Stimulated activated CD4-positive, alpha-beta T cell treated with anti-CD3 and anti-CD28 coated beads, Interleukin-12 subunit alpha, Interleukin-12 subunit beta, amount 100 ng/mL, for 4 hours (primary cell): Measurements from ENCODE around the gene GLIPR1.
"Not testable (repeated sequence)": the region's sequence is repeated elsewhere in the genome, so short reads cannot be mapped to it uniquely, and the experiment has no call there.

Experiments
- DNase-seq: peaks from one replicate; pipeline ENCODE4 v3.0.0-alpha.2; 2020

The GLIPR1 gene

DNA sequence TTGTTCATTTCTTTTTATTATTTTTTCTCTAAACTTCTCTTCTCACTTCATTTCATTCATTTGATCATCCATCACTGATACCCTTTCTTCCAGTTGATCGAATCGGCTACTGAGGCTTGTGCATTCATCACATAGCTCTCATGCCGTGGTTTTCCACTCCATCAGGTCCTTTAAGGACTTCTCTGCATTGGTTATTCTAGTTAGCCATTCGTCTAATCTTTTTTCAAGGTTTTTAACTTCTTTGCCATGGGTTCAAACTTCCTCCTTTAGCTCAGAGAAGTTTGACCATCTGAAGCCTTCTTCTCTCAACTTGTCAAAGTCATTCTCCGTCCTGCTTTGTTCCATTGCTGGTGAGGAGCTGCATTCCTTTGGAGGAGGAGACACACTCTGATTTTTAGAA, 41.6 kb downstream of the GLIPR1 start:
- not testable (repeated sequence) for DNase-seq

DNA sequence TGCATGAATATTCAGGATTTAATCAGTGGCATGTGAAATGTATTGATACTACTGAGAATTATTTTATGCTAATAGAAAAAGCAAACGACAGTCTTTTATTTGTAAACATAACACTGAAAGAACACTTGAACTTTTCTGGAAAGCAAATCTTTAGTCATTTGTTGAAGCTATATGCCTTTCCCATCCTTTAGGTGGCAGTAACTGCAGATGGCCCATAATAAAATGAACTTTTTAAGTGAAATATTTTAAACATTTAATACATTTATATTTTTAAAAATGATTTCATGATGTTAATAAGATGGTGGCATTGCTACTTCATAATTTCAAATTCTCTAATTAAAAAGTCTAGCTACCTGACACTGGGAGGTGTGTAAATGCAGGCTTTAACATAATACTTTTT, 44.7 kb downstream of the GLIPR1 start:
- DNase-seq = no peak

GRCh38 chr12:75526655-75527511, 46.3 kb downstream of the GLIPR1 start:
- no peak for DNase-seq

DNA sequence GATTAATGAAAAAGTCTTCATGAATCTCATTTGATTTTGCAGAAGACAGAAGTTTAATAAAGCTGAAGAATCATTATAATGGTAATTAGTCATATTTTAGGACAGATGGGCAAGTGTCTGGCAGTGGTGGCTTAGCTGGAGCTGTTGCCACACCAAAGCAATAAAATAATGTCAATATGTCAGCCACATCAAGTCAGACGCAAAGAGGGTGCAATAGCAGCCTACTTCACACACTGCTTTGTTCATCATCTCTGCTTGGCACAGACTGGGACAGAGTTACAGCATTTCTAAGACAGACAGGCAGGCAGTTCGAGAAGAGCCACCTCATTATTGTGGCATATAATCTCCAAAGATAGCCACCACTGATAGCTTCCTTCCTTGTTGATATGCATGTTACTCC, 47.7 kb downstream of the GLIPR1 start:
- no peak for DNase-seq

- DNase-seq = no peak
Observed at GRCh38 chr12:75528692-75529091, 48.1 kb downstream of the GLIPR1 start.

DNA sequence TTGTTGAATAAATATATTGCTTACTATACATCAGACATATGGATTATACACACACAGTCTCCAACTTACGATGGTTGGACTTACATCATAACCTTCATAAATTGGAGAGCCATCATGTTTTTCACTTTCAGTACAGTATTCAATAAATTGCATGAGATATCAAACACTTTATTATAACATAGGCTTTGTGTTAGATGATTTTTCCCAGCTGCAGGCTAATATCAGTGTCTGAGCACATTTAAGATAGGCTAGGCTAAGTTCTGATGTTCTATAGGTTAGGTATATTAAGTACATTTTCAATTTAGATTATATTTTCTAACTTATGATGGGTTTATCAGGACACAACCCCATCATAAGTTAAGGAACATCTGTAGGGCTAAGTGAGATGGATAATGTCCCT, 48.8 kb downstream of the GLIPR1 start:
- DNase-seq = no peak

DNA sequence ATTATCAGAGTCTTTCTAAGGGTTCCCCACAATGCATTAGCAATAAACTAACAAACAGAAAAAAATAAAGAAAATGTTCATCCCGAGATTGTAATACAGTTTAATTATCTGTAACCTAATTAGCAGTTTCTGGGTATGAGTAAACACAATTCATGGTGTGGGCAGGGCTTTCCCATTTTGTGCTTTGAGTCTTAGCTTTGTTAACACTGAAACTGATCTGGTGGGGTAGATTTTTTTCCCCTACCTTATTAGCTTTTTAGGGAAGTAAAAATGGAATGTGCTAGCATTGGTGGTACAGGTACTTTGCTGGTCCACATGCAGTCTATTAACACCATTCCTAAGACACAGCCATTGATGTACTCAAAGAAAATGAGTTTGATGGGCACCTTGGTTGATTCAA, 49.3 kb downstream of the GLIPR1 start:
- no peak for DNase-seq

- no peak for DNase-seq
Observed at GRCh38 chr12:75533239-75533638, 52.7 kb downstream of the GLIPR1 start.

GRCh38 chr12:75539889-75540288, 59.3 kb downstream of the GLIPR1 start:
- no peak for DNase-seq

GRCh38 chr12:75542942-75543341, 62.4 kb downstream of the GLIPR1 start:
- no peak for DNase-seq

DNA sequence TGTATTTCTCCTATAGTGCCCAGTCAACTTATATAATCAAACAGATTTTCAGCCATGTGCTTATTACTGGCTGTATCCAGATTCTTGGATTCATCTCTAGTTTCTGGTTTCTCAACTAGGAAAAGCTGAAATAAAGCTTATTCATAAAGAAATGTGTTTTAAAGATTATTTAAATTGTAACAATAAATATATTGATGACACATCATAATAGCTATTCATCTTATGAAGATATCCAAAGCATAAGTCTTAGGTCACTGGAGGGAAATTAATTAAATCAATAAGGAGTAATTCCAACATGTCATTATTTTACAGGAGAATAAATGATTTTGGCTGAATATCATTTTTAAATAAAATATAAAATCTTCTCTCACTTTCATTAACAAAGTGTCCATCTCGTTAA, 63.0 kb downstream of the GLIPR1 start:
- no peak for DNase-seq

DNA sequence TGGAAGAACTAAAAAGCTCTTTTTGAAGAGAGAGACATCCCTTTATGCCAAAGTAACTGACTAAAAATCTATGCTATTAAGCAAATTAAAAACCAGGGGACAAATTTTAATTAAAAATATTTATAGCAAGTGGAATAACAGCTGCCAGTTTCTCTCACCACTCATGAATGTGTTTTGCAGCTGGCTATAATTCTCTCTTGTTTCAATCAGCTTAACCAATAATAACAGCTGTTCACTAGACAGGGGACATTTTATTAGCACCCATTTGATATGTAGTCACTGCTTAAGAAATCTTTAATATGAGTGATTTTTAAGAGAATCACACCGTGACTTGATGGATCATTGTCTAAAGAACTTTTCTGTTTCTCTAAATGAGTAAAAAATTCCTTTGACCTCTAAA, 65.1 kb downstream of the GLIPR1 start:
- no peak for DNase-seq

GRCh38 chr12:75548879-75549278, 68.3 kb downstream of the GLIPR1 start:
- no peak for DNase-seq

GRCh38 chr12:75549989-75550388, 69.4 kb downstream of the GLIPR1 start:
- no peak for DNase-seq

DNA sequence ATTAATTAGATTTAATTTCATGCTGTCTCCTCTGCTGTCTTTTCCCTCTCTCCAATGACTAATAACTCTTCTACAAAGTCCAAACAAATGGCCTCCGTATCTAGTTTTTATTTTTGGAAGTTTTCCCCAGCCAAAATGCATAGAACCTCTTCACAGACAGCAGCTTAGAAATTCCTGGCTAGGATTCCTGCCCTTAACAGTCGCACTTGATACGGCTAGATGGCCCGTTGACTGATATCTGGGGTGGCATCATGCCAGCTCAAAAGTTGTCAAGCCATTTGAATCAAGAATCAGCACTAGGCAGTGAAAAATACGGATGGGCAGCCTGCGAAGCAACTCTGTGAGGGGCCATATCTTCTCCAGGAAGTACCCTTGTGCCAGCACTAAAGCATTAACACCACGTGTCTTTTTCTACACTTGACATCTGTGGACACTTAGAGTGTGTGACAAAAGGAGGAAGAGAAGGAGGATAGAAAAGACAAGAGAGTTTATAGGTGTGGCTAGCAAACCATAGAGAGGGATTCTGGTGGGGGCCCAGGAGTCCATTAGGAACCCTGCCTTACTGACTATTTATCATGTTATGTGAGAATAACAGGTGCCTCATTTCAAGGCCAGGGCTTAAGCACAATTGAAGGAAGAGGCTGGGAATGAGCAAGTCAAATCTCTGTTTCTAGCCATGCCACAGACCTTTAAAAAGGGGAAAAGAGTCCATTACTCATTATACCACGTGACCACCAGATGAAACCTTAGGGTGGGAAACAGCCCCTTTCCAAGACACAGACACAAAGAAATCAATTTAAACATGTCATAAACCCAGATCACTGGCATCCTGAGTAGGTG, 70.1 kb downstream of the GLIPR1 start:
- DNase-seq = no peak

DNA sequence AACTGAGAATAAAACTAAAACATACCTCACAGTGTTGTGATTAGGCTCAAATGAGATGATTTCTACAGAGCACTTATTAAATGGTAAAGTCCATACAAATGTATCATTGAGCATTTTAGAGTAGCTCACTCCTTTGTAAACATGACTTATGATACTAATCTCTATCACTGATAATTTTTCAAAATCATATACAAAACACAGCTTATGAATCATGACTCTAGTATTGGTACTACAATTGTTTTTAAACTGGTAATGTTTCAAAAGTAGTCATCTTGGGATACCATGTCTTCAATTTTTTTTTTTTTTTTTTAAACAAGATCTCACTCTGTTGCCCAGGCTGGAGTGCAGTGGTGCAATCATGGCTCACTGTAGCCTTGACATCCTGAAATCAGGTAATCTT, 70.9 kb downstream of the GLIPR1 start:
- DNase-seq = no peak

DNA sequence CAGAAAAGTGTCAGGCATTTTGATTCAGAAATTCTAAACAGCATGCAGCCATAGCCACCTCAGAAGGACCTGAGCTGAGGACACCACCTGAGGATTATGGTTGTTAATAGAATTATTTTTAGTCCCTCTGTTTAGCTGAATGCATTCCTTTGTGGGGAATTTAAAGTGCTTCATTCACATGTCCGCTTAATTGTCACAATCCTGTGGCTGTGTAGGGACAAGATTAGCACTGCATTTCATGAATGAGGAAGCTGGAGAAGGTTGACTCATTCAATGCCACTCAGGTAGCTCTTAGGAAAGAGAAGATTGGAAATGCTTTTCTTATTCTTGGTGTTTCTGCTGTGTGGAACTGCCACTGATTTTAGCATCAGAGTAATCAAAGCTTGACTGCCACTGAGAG, 72.8 kb downstream of the GLIPR1 start:
- no peak for DNase-seq
